Vagina (tissue), 2 donors: ENCODE results near the gene ENOX1.

Experiments used
- POLR2A ChIP-seq, 2 donors: fragments of 450-650 bp; IDR thresholded peaks; one replicate each; pipeline ENCODE4 v1.6.1; 2017; ENCODE audit warnings: antibody characterized with exemption in 2 of 2, mild to moderate bottlenecking in 2 of 2, moderate library complexity in 2 of 2
- POLR2AphosphoS5 ChIP-seq, 2 donors: sonication (generic); formaldehyde crosslinking; IDR thresholded peaks; one replicate each; pipeline ENCODE4 v1.9.0; 2017; ENCODE audit warnings: antibody characterized with exemption in 2 of 2, mild to moderate bottlenecking in 2 of 2, low read depth in 1 of 2; ENCODE audit not compliant: insufficient read depth in 1 of 2
- TF ChIP-seq, protein P1 (sequence below), 3 experiments: fragments of 450-650 bp in 2 of 3; fragments of 200-600 bp in 1 of 3; sonication (generic) in 1 of 3; IDR thresholded peaks; one replicate each; pipeline ENCODE4 v1.5.1; 2017 to 2019; ENCODE audit warnings: antibody characterized with exemption in 3 of 3, mild to moderate bottlenecking in 2 of 3, moderate library complexity in 2 of 3

DNA sequence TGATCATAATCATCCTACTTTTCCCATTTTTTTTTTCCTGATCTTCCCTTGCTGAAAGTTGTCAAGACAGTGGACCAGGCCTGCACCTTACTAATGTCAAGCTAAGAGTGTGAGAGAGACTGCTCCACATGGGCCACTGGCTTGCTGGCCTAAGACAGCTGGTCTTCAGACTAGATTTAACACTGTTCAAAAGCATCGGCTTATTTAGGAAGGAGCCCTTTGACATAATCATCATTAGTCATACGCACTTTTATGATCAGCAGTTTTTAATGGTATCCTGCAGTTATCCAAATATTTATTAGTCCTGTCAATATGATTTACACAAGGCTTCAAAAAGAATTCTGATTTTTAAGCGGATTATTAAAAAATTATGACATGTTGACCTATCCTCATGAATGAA, 492.8 kb downstream of the ENOX1 start:
- no peak for TF ChIP-seq POLR2A (IDR thresholded peaks at IDR 0.05)
- TF ChIP-seq, protein P1, sequence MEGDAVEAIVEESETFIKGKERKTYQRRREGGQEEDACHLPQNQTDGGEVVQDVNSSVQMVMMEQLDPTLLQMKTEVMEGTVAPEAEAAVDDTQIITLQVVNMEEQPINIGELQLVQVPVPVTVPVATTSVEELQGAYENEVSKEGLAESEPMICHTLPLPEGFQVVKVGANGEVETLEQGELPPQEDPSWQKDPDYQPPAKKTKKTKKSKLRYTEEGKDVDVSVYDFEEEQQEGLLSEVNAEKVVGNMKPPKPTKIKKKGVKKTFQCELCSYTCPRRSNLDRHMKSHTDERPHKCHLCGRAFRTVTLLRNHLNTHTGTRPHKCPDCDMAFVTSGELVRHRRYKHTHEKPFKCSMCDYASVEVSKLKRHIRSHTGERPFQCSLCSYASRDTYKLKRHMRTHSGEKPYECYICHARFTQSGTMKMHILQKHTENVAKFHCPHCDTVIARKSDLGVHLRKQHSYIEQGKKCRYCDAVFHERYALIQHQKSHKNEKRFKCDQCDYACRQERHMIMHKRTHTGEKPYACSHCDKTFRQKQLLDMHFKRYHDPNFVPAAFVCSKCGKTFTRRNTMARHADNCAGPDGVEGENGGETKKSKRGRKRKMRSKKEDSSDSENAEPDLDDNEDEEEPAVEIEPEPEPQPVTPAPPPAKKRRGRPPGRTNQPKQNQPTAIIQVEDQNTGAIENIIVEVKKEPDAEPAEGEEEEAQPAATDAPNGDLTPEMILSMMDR (IDR thresholded peaks at IDR 0.05) = no peak
- no peak for TF ChIP-seq POLR2AphosphoS5 (IDR thresholded peaks at IDR 0.05; ENCODE audit: insufficient read depth in 1 of 2, low read depth in 1 of 2)
